Activated naive CD8-positive, alpha-beta T cell (primary cell): ENCODE data around the gene RNU5B-1.
"Not testable (repeated sequence)": the region's sequence is repeated elsewhere in the genome, so short reads cannot be mapped to it uniquely, and the experiment has no call there.

Experiments used
- H3K27ac Mint-ChIP-seq: one replicate; pipeline ENCODE4 v1.8.0; 2021; ENCODE audit warnings: mixed read lengths
- H3K27me3 Mint-ChIP-seq: one replicate; pipeline ENCODE4 v1.8.0; 2021; ENCODE audit warnings: mixed read lengths
- H3K36me3 Mint-ChIP-seq: one replicate; pipeline ENCODE4 v1.8.0; 2021; ENCODE audit warnings: mixed read lengths
- H3K4me1 Mint-ChIP-seq: one replicate; pipeline ENCODE4 v1.8.0; 2021; ENCODE audit warnings: low read depth, mixed read lengths
- H3K4me3 Mint-ChIP-seq: one replicate; pipeline ENCODE4 v1.8.0; 2021; ENCODE audit warnings: mild to moderate bottlenecking, mixed read lengths
- H3K9me3 Mint-ChIP-seq: one replicate; pipeline ENCODE4 v1.8.0; 2021; ENCODE audit warnings: low read depth, mixed read lengths

RNU5B-1 gene

GRCh38 chr15:65339920-65340319 lies 35.4 kb downstream of the RNU5B-1 start:
- no peaks in the 10 kb centered on the region for H3K36me3 Mint-ChIP-seq
- no peak overlapping the region for H3K4me3 Mint-ChIP-seq
- peaks cover 4% of the 10 kb centered on the region for H3K27me3 Mint-ChIP-seq
- H3K27ac Mint-ChIP-seq = no peak overlapping the region
- H3K4me1 Mint-ChIP-seq = peaks cover 2% of the 10 kb centered on the region
- no peaks in the 10 kb centered on the region for H3K9me3 Mint-ChIP-seq

- Mint-ChIP-seq H3K36me3 (no peaks in the 10 kb centered on the region), H3K27me3 (peaks cover 7% of the 10 kb centered on the region), H3K27ac (no peak overlapping the region), H3K9me3 (no peaks in the 10 kb centered on the region), H3K4me1 (peaks cover 2% of the 10 kb centered on the region), H3K4me3 (no peak overlapping the region)
Measured at GRCh38 chr15:65342493-65342892, 38.0 kb downstream of the RNU5B-1 start.

DNA sequence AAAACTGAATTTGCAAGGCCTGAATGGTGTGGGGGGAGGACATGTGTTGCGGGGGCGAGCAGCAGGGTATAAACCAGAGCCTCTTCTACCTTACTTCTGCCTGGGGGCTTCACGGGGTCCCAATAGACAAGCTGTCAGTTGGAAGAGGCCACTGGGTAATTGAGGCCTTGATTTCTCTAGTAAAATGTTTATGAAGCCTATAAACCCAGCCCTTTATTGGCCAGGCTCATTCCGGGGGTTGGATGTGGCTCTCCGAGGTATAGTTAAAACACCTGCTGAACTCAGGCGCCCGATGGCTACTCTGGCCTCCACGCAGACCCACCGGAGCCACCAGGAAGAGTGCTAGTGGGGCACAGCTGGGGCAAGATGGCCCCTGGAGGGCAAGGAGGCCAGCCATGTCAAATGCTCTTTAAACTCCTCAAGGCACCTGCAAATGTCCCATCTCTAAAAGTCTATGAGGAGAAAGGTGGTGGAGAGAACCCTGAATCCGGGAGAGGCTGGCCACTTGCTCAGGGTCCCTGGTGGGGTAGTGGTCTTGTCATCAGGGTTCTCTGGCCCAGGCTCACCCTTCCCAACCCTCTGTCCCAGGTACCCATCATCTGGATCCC lies 39.0 kb downstream of the RNU5B-1 start:
- Mint-ChIP-seq H3K9me3 (no peaks in the 10 kb centered on the region), H3K27ac (no peak overlapping the region)

GRCh38 chr15:65344214-65344913 lies 39.9 kb downstream of the RNU5B-1 start:
- no peak overlapping the region for H3K4me3 Mint-ChIP-seq
- peaks cover 2% of the 10 kb centered on the region for H3K4me1 Mint-ChIP-seq
- H3K9me3 Mint-ChIP-seq = no peaks in the 10 kb centered on the region
- H3K27me3 Mint-ChIP-seq = peaks cover 9% of the 10 kb centered on the region
- no peaks in the 10 kb centered on the region for H3K36me3 Mint-ChIP-seq
- no peak overlapping the region for H3K27ac Mint-ChIP-seq

More for the DNA sequence above, 39.0 kb downstream of the RNU5B-1 start:
- no peak overlapping the region for H3K4me3 Mint-ChIP-seq
- H3K36me3 Mint-ChIP-seq = no peaks in the 10 kb centered on the region
- H3K4me1 Mint-ChIP-seq = peaks cover 2% of the 10 kb centered on the region
- peaks cover 9% of the 10 kb centered on the region for H3K27me3 Mint-ChIP-seq

- H3K27me3 Mint-ChIP-seq = peaks cover 6% of the 10 kb centered on the region
- no peaks in the 10 kb centered on the region for H3K36me3 Mint-ChIP-seq
- no peaks in the 10 kb centered on the region for H3K4me1 Mint-ChIP-seq
- H3K27ac Mint-ChIP-seq = no peak overlapping the region
- no peak overlapping the region for H3K4me3 Mint-ChIP-seq
- H3K9me3 Mint-ChIP-seq = no peaks in the 10 kb centered on the region
Measured at GRCh38 chr15:65344914-65345275, 40.4 kb downstream of the RNU5B-1 start.

DNA sequence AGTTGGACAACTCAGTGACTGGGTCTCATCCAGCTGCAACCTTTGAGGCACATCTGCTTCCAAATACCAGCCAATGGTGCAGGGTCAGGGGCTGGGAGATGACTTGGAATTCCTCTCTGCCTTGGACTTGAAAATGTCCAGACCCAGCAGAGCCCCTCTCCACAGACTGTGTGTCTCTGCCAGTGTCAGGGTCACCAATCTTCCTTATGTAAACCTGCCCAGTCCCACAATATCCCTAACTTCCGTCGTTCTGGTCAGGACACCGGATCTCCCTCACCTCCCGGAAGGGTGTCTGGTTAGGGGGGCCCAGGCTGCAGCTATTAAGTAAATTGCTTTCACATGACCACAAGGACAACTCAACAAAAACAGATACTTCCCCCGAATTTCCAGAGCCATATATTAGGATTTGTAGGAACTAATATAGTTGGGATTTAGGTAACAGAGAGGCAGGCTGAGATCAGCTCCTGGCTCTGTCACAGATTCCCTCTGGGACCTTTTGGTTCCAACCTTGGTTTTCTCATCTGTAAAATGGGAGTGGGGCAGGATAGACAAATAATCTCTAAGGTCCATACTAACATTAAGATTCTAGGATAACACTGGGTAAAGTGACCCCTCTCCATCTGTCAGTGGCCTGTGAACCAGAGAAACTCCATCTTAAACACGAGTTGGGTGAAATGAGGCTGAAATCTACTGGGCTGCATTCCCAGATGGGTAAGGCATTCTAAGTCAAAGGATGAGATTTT lies 42.5 kb downstream of the RNU5B-1 start:
- H3K27me3 Mint-ChIP-seq = peaks cover 7% of the 10 kb centered on the region
- H3K27ac Mint-ChIP-seq = no peak overlapping the region
- no peaks in the 10 kb centered on the region for H3K9me3 Mint-ChIP-seq
- no peak overlapping the region for H3K4me3 Mint-ChIP-seq
- H3K36me3 Mint-ChIP-seq = no peaks in the 10 kb centered on the region
- H3K4me1 Mint-ChIP-seq = no peaks in the 10 kb centered on the region

DNA sequence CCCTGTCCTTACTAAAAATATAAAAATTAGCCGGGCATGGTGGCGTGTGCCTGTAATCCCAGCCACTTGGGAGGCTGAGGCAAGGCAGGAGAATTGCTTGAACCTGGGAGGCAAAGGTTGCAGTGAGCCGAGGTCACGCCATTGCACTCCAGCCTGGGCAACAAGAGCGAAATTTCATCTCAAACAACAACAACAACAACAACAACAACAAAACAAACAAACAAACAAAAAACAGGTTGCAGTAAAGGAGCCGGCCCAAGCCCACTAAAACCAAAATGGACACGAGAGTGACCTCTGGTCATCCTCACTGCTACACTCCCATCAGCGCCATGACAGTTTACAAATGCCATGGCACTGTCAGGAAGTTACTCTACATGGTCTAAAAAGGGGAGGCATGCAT lies 43.3 kb downstream of the RNU5B-1 start:
- H3K27ac Mint-ChIP-seq, H3K36me3 Mint-ChIP-seq, H3K4me1 Mint-ChIP-seq, H3K4me3 Mint-ChIP-seq, H3K9me3 Mint-ChIP-seq: not testable (repeated sequence)
- peaks cover 12% of the 10 kb centered on the region for H3K27me3 Mint-ChIP-seq

DNA sequence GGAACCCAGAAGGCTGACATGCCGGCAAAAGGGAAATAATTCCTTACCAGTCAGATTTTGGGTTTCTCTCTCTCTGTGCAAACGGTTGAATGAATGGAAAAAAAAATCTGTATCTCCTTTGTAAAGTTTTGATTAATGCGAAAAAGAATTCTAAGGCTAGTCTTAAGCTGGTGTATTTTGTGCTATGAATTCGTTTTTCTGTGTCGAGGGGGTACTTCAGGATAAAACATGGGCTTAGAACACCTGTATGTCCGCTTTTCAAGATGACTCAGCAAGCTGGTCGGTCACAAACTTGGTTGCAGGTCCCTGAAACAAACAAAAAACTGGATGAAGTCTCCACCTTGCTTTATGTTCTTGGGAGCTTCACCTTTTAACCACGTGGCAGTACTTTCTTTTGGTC lies 44.9 kb downstream of the RNU5B-1 start:
- no peaks in the 10 kb centered on the region for H3K9me3 Mint-ChIP-seq
- no peaks in the 10 kb centered on the region for H3K4me1 Mint-ChIP-seq
- peaks cover 17% of the 10 kb centered on the region for H3K27me3 Mint-ChIP-seq
- no peak overlapping the region for H3K27ac Mint-ChIP-seq
- no peak overlapping the region for H3K4me3 Mint-ChIP-seq
- peaks cover 7% of the 10 kb centered on the region for H3K36me3 Mint-ChIP-seq

DNA sequence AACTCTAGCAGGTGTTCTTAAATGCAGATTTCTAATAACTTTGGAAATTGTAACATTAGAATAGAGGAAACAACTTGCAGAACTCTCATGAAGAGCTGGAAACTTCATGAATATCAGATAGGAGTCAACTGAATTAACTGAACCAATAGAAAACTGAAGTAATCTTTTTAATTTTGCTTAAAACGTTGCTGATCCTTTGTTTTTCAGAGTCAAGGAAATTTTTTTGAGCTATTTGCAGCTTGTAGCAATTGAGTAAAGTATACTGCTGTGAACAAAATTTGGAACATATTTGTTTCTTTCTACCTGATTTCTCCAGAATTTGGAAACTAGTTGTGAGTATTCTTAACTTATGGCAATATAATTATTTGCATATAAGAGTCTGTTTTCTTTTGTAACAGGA lies 47.5 kb downstream of the RNU5B-1 start:
- H3K9me3 Mint-ChIP-seq, H3K4me1 Mint-ChIP-seq, H3K27ac Mint-ChIP-seq, H3K4me3 Mint-ChIP-seq: not testable (repeated sequence)
- H3K36me3 Mint-ChIP-seq = peaks cover 10% of the 10 kb centered on the region
- H3K27me3 Mint-ChIP-seq = peaks cover 27% of the 10 kb centered on the region
